ENCODE data around the gene TET2.

TET2 gene

DNA sequence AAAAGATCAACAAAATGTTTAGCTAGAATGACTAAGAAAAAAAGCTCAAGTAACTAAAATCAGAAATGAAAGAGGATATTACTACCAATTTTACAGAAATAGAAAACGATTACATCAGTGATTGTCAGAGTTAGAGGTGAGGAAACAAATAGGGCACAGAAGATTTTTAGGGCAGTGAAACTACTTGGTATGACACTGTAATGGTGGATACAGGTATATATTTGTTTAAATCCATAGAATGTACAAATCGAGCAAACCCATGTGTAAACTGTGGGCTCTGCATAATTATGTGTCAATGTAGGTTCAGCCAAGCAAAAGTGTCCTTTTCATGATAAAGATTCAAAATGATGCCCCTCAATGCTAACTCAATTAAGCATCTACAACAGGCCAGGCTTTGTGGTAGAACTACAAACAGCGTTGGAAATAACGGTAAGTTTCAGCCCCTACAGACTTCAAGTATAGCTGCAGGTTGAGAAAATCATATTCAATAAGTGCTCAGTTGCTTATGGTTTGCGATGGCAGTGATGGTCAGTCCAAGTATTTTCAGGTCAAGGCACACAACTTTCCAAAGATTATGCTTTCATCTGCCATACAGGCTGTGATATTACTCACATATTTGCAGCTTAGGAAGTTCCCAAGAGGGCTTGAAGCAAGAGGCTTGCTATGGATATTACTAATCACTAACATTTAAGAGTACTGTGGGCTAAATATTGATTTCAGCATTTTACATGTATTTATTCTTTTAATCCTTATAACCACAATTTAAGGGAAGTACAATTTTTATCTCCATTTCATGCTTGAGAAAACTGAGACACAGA is 158.6 kb downstream of the TET2 start:
- no peak for DNase-seq

DNA sequence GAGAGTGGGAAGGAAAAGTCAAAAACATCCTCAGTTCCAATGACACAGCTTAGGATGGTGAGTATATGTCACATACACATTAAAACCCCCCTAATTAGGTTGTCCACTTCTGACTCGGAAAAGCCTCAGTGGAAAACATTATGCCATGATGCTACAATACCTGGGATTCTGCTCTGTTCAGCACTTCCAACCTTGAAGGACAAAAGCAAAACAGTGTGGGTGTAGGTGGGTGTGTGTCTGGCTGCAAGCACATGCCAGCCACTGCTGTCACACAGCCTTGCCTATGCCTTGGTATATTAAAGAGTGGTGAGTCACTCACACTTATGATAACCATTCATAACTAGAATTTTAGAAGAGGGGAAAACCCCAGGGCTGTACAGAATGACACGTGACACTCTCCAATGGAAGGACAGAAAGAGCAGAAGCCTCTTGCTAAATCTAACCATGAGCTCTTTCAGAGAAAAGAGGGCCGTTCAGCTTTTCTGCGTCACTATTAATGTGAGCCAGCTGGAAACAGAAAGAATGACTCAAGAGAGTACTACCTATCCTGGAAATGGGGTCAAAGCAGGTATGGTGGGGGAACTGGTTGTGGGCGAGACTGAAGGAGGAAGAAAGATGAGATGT is 159.6 kb downstream of the TET2 start:
- DNase-seq: no peak

DNA sequence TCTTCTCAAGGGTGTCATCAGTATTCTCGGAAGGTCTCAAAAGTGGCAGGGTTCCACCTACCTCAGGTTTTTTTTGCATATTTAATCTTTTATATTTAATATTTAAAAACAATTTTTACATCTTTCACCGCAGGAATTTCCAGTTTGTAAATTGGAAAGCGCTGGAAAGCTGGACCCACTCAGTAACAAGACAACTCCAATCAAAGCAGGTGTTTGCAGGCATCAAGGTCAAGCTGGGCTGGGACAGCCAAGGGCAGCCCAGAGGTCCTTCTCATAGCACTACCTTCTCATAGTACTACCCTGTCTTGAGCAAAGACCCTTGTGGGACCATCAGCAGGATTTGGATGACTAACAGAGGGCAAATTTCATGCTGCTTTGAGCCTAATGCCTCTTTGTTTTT is 160.1 kb downstream of the TET2 start:
- no peak for DNase-seq

DNA sequence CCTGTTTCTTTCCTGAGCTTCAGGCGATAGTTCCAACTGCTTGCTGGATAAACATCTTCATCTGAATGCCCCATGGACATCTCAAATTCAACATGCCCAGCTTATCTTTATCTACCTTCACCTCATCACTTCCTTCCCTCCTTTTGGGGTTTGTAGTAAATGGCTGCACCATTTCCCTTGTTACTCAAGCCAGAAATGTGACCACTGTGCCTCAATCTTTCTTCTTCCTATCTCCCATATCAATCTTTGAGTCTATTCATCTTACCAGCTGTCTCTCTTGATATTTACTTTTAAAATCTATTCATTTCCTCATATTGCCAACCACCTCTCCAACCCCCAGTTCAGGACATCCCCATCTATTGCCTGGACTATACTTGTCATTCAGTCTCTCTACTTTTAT is 171.8 kb downstream of the TET2 start:
- no peak for DNase-seq

DNA sequence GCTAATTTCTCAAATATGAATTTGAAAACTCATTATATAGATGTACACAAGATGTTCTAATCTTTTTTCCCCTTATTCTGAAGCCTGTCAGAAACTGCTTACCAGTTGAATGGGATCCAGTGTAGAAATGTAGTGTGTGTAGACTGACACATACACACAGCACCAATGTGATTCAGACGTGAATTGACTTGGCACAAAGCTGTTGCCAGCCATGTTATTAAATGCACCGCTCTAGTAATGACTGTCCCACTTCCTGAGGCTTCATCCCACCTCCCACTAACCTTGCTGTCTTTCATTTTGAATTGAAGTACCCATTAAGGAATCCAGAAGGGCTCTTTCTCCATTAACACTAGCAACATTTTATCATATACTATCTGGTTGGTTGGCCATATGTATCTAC is 180.5 kb downstream of the TET2 start:
- DNase-seq: no peak

DNA sequence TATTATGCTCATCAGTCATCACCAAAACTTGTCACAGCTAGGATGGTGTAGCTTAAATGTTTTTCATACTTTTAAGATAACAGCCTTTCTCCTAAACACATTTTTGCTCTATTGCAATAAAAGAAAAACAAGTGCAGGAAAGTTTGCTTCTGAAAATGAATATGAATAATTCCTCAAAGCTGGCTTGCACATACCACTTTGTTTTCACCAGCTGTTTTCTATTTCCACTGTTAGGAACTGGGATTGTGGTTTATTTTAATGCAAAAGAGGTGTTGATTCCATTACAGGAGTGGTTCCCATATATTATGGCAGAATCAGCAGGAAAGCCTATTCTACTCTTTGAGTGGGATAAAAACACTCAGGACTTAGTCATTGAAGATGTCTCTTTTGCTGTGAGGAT is 181.3 kb downstream of the TET2 start:
- DNase-seq: no peak

DNA sequence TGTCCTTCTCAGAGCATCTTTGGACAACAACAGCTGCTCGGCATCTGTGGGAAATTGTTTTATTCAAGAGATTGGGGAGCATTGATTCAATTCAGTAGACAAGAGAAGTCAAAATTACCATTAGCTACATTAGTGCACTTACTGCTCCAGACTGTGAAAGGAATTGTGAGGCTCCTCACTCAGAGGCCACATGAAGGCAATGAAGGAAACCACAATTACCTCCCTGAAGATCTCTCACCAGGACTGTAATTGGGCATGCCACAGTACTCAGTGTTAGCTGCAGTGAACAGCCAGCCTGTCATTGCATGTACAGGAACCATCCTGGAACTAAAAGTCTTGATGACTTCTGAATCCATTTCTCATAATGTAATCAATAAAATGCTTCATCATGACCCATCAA is 182.4 kb downstream of the TET2 start:
- DNase-seq: no peak
